Medulla oblongata (tissue), 1 donor: ENCODE data around the gene TCF20.

Source experiments
- DNase-seq: peaks from one replicate; pipeline ENCODE4 v3.0.0-alpha.2; 2015; ENCODE audit errors: extremely low spot score

Gene TCF20

GRCh38 chr22:42300259-42301076 lies 30.0 kb upstream of the TCF20 start:
- no peak for DNase-seq

GRCh38 chr22:42299586-42300258 lies 29.3 kb upstream of the TCF20 start:
- peak; percentile 27 for DNase-seq

- DNase-seq, result no peak
Measured at GRCh38 chr22:42298746-42299145, 28.3 kb upstream of the TCF20 start.

GRCh38 chr22:42297778-42298177 lies 27.3 kb upstream of the TCF20 start:
- DNase-seq, result no peak

GRCh38 chr22:42296883-42297282 lies 26.4 kb upstream of the TCF20 start:
- no peak for DNase-seq

GRCh38 chr22:42296381-42296853 lies 26.0 kb upstream of the TCF20 start:
- peak; percentile 75 for DNase-seq

GRCh38 chr22:42294034-42294985 lies 23.9 kb upstream of the TCF20 start:
- no peak for DNase-seq

GRCh38 chr22:42292732-42293520 lies 22.5 kb upstream of the TCF20 start:
- no peak for DNase-seq

- DNase-seq, result no peak
Measured at GRCh38 chr22:42291287-42291686, 20.8 kb upstream of the TCF20 start.

GRCh38 chr22:42289671-42290541 lies 19.5 kb upstream of the TCF20 start:
- DNase-seq, result no peak

- no peak for DNase-seq
Measured at GRCh38 chr22:42288791-42289190, 18.3 kb upstream of the TCF20 start.

- DNase-seq, result no peak
Measured at GRCh38 chr22:42287174-42287890, 16.9 kb upstream of the TCF20 start.

GRCh38 chr22:42286205-42286604 lies 15.8 kb upstream of the TCF20 start:
- no peak for DNase-seq

GRCh38 chr22:42285604-42286003 lies 15.2 kb upstream of the TCF20 start:
- DNase-seq, result no peak

GRCh38 chr22:42284643-42285181 lies 14.3 kb upstream of the TCF20 start:
- no peak for DNase-seq

GRCh38 chr22:42284202-42284591 lies 13.7 kb upstream of the TCF20 start:
- DNase-seq, result no peak

- peak; percentile 34 for DNase-seq
Measured at GRCh38 chr22:42283278-42284201, 13.1 kb upstream of the TCF20 start.

- DNase-seq, result peak; percentile 12
Measured at GRCh38 chr22:42282943-42283277, 12.5 kb upstream of the TCF20 start.
